Thyroid gland (tissue), 4 donors: ENCODE data around the gene ZC3H12A. TPM values are rescaled to one million over a fixed set of nuclear protein-coding genes. Genes with fewer than 3 reads are reported as not detected.

Experiments
- DNase-seq, 2 donors: peaks; one replicate each; pipeline ENCODE4 v3.0.0-alpha.2; 2019
- H3K27ac ChIP-seq, 3 donors: fragments of 200-600 bp; sonication (generic); 1 replicate in 2 of 3; 2 replicates in 1 of 3; pipeline ENCODE4 v1.5.1; 2016 to 2019; ENCODE audit warnings: mild to moderate bottlenecking in 1 of 3, moderate library complexity in 1 of 3
- H3K27me3 ChIP-seq: fragments of 200-600 bp; sonication (generic); one replicate; pipeline ENCODE4 v1.5.1; 2019
- H3K36me3 ChIP-seq, 2 donors: fragments of 200-600 bp; sonication (generic); one replicate each; pipeline ENCODE4 v1.5.1; 2016 to 2019
- H3K4me1 ChIP-seq, 2 donors: fragments of 200-600 bp; sonication (generic); one replicate each; pipeline ENCODE4 v1.5.1; 2017 to 2019
- H3K4me3 ChIP-seq, 3 donors: fragments of 200-600 bp; sonication (generic); replicated peaks in 1 of 3; 1 replicate in 2 of 3; 2 replicates in 1 of 3; pipeline ENCODE4 v1.5.1; 2016; ENCODE audit warnings: mild to moderate bottlenecking in 1 of 3
- H3K9me3 ChIP-seq: fragments of 200-600 bp; sonication (generic); one replicate; pipeline ENCODE4 v1.5.1; 2017
- CTCF ChIP-seq, 6 experiments: fragments of 200-600 bp in 3 of 6; fragments of 450-650 bp in 3 of 6; sonication (generic) in 3 of 6; IDR thresholded peaks; one replicate each; pipeline ENCODE4 v1.5.1; 2016 to 2019; ENCODE audit warnings: antibody characterized with exemption in 6 of 6, mild to moderate bottlenecking in 2 of 6, inconsistent platforms in 1 of 6, moderate library complexity in 1 of 6
- POLR2A ChIP-seq, 2 donors: fragments of 450-650 bp; IDR thresholded peaks; one replicate each; pipeline ENCODE4 v1.6.1; 2017; ENCODE audit warnings: antibody characterized with exemption in 2 of 2, mild to moderate bottlenecking in 2 of 2, moderate library complexity in 1 of 2
- WGBS, 2 donors: methylation state at CpG; one replicate each; pipeline ENCODE4 v1.1.5; 2017; 5-methylcytosine and 5-hydroxymethylcytosine counted together
- intact Hi-C: fragments of 100-400 bp; cut with DNase I; formaldehyde crosslinking; loops from one replicate; pipeline ENCODE4 v1.15.1; 2023
- total RNA-seq, 4 donors: library from RNA; depleted of rRNA; stranded (reverse); fragments of >200 nt; gene quantifications; one replicate each; pipeline ENCODE4 v1.2.3, GENCODE V29; 2016

ZC3H12A gene
- total RNA-seq, 4 donors from 2014 or later, result 4.1 to 7.1 (median 5.1) TPM

GRCh38 chr1:37432716-37433115 is 41.7 kb upstream of the ZC3H12A start:
- no peaks in the 10 kb centered on the region for H3K36me3 ChIP-seq
- intact Hi-C loops, result loop anchor here (5.0 kb wide), 1 partner anchor 725 kb away; no protein-coding TSS in a partner anchor
- TF ChIP-seq CTCF (IDR thresholded peaks at IDR 0.05) (no peak), POLR2A (IDR thresholded peaks at IDR 0.05) (no peak)
- H3K9me3 ChIP-seq, result no peaks in the 10 kb centered on the region
- H3K27me3 ChIP-seq, result no peaks in the 10 kb centered on the region
- H3K27ac ChIP-seq, result no peak overlapping the region
- H3K4me1 ChIP-seq, result no peaks in the 10 kb centered on the region
- no peak overlapping the region for H3K4me3 ChIP-seq
- DNase-seq, result no peak
- WGBS, 2 donors, result 53 to 67% methylated on average over 12 of the region's 12 CpGs

GRCh38 chr1:37433171-37433570 is 41.2 kb upstream of the ZC3H12A start:
- H3K4me1 ChIP-seq, result no peaks in the 10 kb centered on the region
- no peak for DNase-seq
- no peak overlapping the region for H3K4me3 ChIP-seq
- 80 to 85% methylated on average over 9 to 12 of the region's 12 CpGs for WGBS, 2 donors
- no peak overlapping the region for H3K27ac ChIP-seq
- TF ChIP-seq CTCF (IDR thresholded peaks at IDR 0.05) (no peak), POLR2A (IDR thresholded peaks at IDR 0.05) (no peak)
- intact Hi-C loops, result loop anchor here (5.0 kb wide), 1 partner anchor 726 kb away; no protein-coding TSS in a partner anchor
- H3K36me3 ChIP-seq, result no peaks in the 10 kb centered on the region
- no peaks in the 10 kb centered on the region for H3K9me3 ChIP-seq
- no peaks in the 10 kb centered on the region for H3K27me3 ChIP-seq

- no peak overlapping the region for H3K4me3 ChIP-seq
- no peaks in the 10 kb centered on the region for H3K27me3 ChIP-seq
- TF ChIP-seq POLR2A (IDR thresholded peaks at IDR 0.05), result no peak
- peak; percentile 70 to 90 (median 78) for TF ChIP-seq CTCF (IDR thresholded peaks at IDR 0.05)
- no peaks in the 10 kb centered on the region for H3K36me3 ChIP-seq
- H3K4me1 ChIP-seq, result no peaks in the 10 kb centered on the region
- 27 to 34% methylated on average over 13 to 15 of the region's 16 CpGs for WGBS, 2 donors
- H3K27ac ChIP-seq, result no peak overlapping the region
- H3K9me3 ChIP-seq, result no peaks in the 10 kb centered on the region
- peak; percentile 56 for DNase-seq
- intact Hi-C loops, result loop anchor here (5.0 kb wide), 1 partner anchor 727 kb away; no protein-coding TSS in a partner anchor
Observed at GRCh38 chr1:37434292-37435225, 39.8 kb upstream of the ZC3H12A start.

- no peaks in the 10 kb centered on the region for H3K36me3 ChIP-seq
- intact Hi-C loops, result no loop called here
- no peak for DNase-seq
- WGBS, 2 donors, result 43 to 49% methylated on average over 2 of the region's 2 CpGs
- H3K4me3 ChIP-seq, result no peak overlapping the region
- no peaks in the 10 kb centered on the region for H3K27me3 ChIP-seq
- no peak overlapping the region for H3K27ac ChIP-seq
- H3K9me3 ChIP-seq, result no peaks in the 10 kb centered on the region
- no peaks in the 10 kb centered on the region for H3K4me1 ChIP-seq
- TF ChIP-seq POLR2A (IDR thresholded peaks at IDR 0.05) (no peak), CTCF (IDR thresholded peaks at IDR 0.05) (no peak)
Observed at GRCh38 chr1:37437087-37437486, 37.3 kb upstream of the ZC3H12A start.
